Measurements from ENCODE around the gene MALAT1. TPM values are rescaled to one million over a fixed set of nuclear protein-coding genes. Genes with fewer than 3 reads are reported as not detected.
"Not testable (repeated sequence)": the region's sequence is repeated elsewhere in the genome, so short reads cannot be mapped to it uniquely, and the experiment has no call there.

Gene MALAT1
- total RNA-seq, 1 donor from 2014 or later = 1,605 TPM

GRCh38 chr11:65504674-65505465 lies 6.0 kb downstream of the MALAT1 start:
- TF ChIP-seq CTCF (IDR thresholded peaks at IDR 0.05; ENCODE audit: insufficient read depth, low read length, poor library complexity, severe bottlenecking) = no peak
- Histone ChIP-seq H3K36me3 (ENCODE audit: control insufficient read depth, insufficient read depth, low read length) (peaks cover 9% of the 10 kb centered on the region), H3K27me3 (ENCODE audit: control insufficient read depth, insufficient read depth, low read length) (no peaks in the 10 kb centered on the region), H3K4me3 (ENCODE audit: low read depth, low read length) (peak overlapping the region; percentile 84)
- no peak for DNase-seq (ENCODE audit: low read depth)

DNA sequence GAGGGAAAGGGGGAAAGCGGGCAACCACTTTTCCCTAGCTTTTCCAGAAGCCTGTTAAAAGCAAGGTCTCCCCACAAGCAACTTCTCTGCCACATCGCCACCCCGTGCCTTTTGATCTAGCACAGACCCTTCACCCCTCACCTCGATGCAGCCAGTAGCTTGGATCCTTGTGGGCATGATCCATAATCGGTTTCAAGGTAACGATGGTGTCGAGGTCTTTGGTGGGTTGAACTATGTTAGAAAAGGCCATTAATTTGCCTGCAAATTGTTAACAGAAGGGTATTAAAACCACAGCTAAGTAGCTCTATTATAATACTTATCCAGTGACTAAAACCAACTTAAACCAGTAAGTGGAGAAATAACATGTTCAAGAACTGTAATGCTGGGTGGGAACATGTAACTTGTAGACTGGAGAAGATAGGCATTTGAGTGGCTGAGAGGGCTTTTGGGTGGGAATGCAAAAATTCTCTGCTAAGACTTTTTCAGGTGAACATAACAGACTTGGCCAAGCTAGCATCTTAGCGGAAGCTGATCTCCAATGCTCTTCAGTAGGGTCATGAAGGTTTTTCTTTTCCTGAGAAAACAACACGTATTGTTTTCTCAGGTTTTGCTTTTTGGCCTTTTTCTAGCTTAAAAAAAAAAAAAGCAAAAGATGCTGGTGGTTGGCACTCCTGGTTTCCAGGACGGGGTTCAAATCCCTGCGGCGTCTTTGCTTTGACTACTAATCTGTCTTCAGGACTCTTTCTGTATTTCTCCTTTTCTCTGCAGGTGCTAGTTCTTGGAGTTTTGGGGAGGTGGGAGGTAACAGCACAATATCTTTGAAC lies 6.8 kb downstream of the MALAT1 start:
- Histone ChIP-seq H3K27me3 (ENCODE audit: control insufficient read depth, insufficient read depth, low read length) (no peaks in the 10 kb centered on the region), H3K4me3 (ENCODE audit: low read depth, low read length) (peak overlapping the region; percentile 84), H3K36me3 (ENCODE audit: control insufficient read depth, insufficient read depth, low read length) (peaks cover 9% of the 10 kb centered on the region)
- no peak for TF ChIP-seq CTCF (IDR thresholded peaks at IDR 0.05; ENCODE audit: insufficient read depth, low read length, poor library complexity, severe bottlenecking)
- no peak for DNase-seq (ENCODE audit: low read depth)

DNA sequence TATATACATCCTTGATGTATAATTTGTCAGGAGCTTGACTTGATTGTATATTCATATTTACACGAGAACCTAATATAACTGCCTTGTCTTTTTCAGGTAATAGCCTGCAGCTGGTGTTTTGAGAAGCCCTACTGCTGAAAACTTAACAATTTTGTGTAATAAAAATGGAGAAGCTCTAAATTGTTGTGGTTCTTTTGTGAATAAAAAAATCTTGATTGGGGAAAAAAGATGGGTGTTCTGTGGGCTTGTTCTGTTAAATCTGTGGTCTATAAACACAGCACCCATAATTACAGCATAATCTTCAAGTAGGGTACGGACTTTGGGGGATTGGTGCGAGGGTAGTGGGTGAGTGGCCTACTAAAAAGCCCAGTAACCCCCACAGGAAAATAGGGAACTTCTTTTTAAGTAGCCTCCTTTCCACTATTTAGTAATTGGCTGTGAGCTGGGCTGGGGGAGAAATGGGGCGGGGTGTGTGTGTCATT lies 7.5 kb downstream of the MALAT1 start:
- TF ChIP-seq CTCF (IDR thresholded peaks at IDR 0.05; ENCODE audit: insufficient read depth, low read length, poor library complexity, severe bottlenecking) = no peak
- Histone ChIP-seq H3K4me3 (ENCODE audit: low read depth, low read length) (peak overlapping the region; percentile 84), H3K36me3 (ENCODE audit: control insufficient read depth, insufficient read depth, low read length) (peaks cover 9% of the 10 kb centered on the region), H3K27me3 (ENCODE audit: control insufficient read depth, insufficient read depth, low read length) (no peaks in the 10 kb centered on the region)
- DNase-seq (ENCODE audit: low read depth) = no peak

- Histone ChIP-seq H3K4me3 (ENCODE audit: low read depth, low read length) (peak overlapping the region; percentile 84), H3K27me3 (ENCODE audit: control insufficient read depth, insufficient read depth, low read length) (no peaks in the 10 kb centered on the region), H3K36me3 (ENCODE audit: control insufficient read depth, insufficient read depth, low read length) (peaks cover 9% of the 10 kb centered on the region)
- DNase-seq (ENCODE audit: low read depth) = no peak
- TF ChIP-seq CTCF (IDR thresholded peaks at IDR 0.05; ENCODE audit: insufficient read depth, low read length, poor library complexity, severe bottlenecking) = no peak
These were observed 8.1 kb downstream of the MALAT1 start for GRCh38 chr11:65506772-65507505.

- not testable (repeated sequence) for H3K36me3 ChIP-seq (ENCODE audit: control insufficient read depth, insufficient read depth, low read length); H3K27me3 ChIP-seq (ENCODE audit: control insufficient read depth, insufficient read depth, low read length); H3K4me3 ChIP-seq (ENCODE audit: low read depth, low read length); DNase-seq (ENCODE audit: low read depth)
These were observed 13.5 kb downstream of the MALAT1 start for GRCh38 chr11:65512311-65512710.
